CD4-positive, alpha-beta T cell treated with Interleukin-12 subunit alpha and Interleukin-12 subunit beta, for 1 hour (primary cell): Measurements from ENCODE around the gene CCDC144A.
"Not testable (repeated sequence)": the region's sequence is repeated elsewhere in the genome, so short reads cannot be mapped to it uniquely, and the experiment has no call there.

Experiments
- DNase-seq: peaks from one replicate; pipeline ENCODE4 v3.0.0-alpha.2; 2020

CCDC144A gene

GRCh38 chr17:16820979-16821543 lies 131.0 kb downstream of the CCDC144A start:
- no peak for DNase-seq

GRCh38 chr17:16822133-16822532 lies 132.1 kb downstream of the CCDC144A start:
- DNase-seq: not testable (repeated sequence)

- not testable (repeated sequence) for DNase-seq
Measured at GRCh38 chr17:16823768-16824406, 133.8 kb downstream of the CCDC144A start.
